GM23338 (cell line): ENCODE measurements around the gene TMCO1.

ENCODE experiments used
- CREB1 ChIP-seq: fragments of 250-450 bp; sonication (Bioruptor Pico); IDR thresholded peaks from 2 replicates; pipeline ENCODE4 v1.5.0; 2020; ENCODE audit warnings: low read depth, mild to moderate bottlenecking, moderate library complexity
- CTCF ChIP-seq, 2 experiments: fragments of 200-600 bp in 1 of 2; sonication (generic) in 1 of 2; conservative IDR thresholded peaks; 2 replicates each; pipeline versions ENCODE4 v1.5.1 to v1.6.1; 2016 to 2017; ENCODE audit warnings: antibody characterized with exemption in 2 of 2, low read depth in 2 of 2, mild to moderate bottlenecking in 2 of 2, moderate library complexity in 1 of 2
- EZH2 ChIP-seq: fragments of 200-600 bp; sonication (generic); IDR thresholded peaks from one replicate; pipeline ENCODE4 v1.8.0; 2017; ENCODE audit warnings: antibody characterized with exemption, mild to moderate bottlenecking, low read depth; ENCODE audit not compliant: unreplicated experiment
- EZH2phosphoT487 ChIP-seq: fragments of 200-600 bp; sonication (generic); IDR thresholded peaks from one replicate; pipeline ENCODE4 v1.8.1; 2018; ENCODE audit warnings: antibody characterized with exemption; ENCODE audit not compliant: unreplicated experiment
- JUNB ChIP-seq: IDR thresholded peaks from one replicate; pipeline ENCODE4 v1.6.1; 2016; ENCODE audit warnings: antibody characterized with exemption; ENCODE audit not compliant: unreplicated experiment
- POLR2AphosphoS5 ChIP-seq: IDR thresholded peaks from 2 replicates; pipeline ENCODE4 v1.6.1; 2016; ENCODE audit warnings: antibody characterized with exemption, low read depth
- REST ChIP-seq: IDR thresholded peaks from one replicate; pipeline ENCODE4 v1.6.1; 2018; ENCODE audit warnings: antibody characterized with exemption; ENCODE audit not compliant: unreplicated experiment
- STAT1 ChIP-seq: IDR thresholded peaks from one replicate; pipeline ENCODE4 v1.6.1; 2016; ENCODE audit warnings: antibody characterized with exemption; ENCODE audit not compliant: unreplicated experiment
- ZNF114 ChIP-seq: fragments of 250-450 bp; sonication (Bioruptor Pico); IDR thresholded peaks from 2 replicates; pipeline ENCODE4 v1.5.0; 2020; ENCODE audit warnings: mild to moderate bottlenecking, moderate library complexity
- ZNF462 ChIP-seq: fragments of 250-450 bp; sonication (Bioruptor Pico); IDR thresholded peaks from 2 replicates; pipeline ENCODE4 v1.5.0; 2020; ENCODE audit warnings: mild to moderate bottlenecking, moderate library complexity

- TF ChIP-seq CTCF (conservative IDR thresholded peaks at IDR 0.05; ENCODE audit: low read depth in 2 of 2) (peak in 1 of 2 experiments; percentile 14; a peak in 1 of 4 replicates), EZH2phosphoT487 (no peak), REST (no peak), EZH2 (no peak), POLR2AphosphoS5 (peak; percentile 85), ZNF114 (CRISPR knock-in tag) (no peak), STAT1 (no peak), JUNB (no peak), ZNF462 (no peak), CREB1 (CRISPR knock-in tag) (peak; percentile 57)
Measured at GRCh38 chr1:165768513-165769394, at the start of gene TMCO1.
